K562 (cell line): ENCODE measurements around the gene CFAP70. TPM values are rescaled to one million over a fixed set of nuclear protein-coding genes. Genes with fewer than 3 reads are reported as not detected.
A peak's percentile ranks its signal among the peaks of the same experiment; 100 is the strongest.

ENCODE experiments used
- ATAC-seq: fragments of 200-7000 bp; cut with Tn5 transposase; 3 replicates; pipeline ENCODE4 v1.9.1; 2020; ENCODE audit warnings: moderate library complexity
- BruUV-seq: library from RNA; stranded (reverse); fragments of 400-500 nt; replicated peaks from 2 replicates; lab custom pipeline; 2021; lab: Mats Ljungman, UMichigan
- CTCF ChIA-PET: fragments of 300-600 bp; formaldehyde crosslinking; extraction: SDS; loops from one replicate; lab custom pipeline; 2021; ENCODE audit warnings: low intra/inter-chr PET ratio; lab: Yijun Ruan, JAX
- POLR2A ChIA-PET: fragments of 300-600, 350-650 bp; sonication (Branson Sonifier 250); formaldehyde crosslinking; extraction: SDS; loops from one replicate; lab custom pipeline; 2021; ENCODE audit warnings: antibody characterized with exemption, inconsistent platforms; lab: Yijun Ruan, JAX
- DNase-seq, 4 experiments: peaks; one replicate each; pipeline versions ENCODE4 v3.0.0 to v3.0.0-alpha.2; 2011 to 2018; ENCODE audit warnings: low spot score in 3 of 4, mixed read lengths in 3 of 4; ENCODE audit errors: extremely low read depth in 1 of 4
- FAIRE-seq: peaks from 2 replicates; lab custom pipeline; 2011; peaks lifted over from hg19 to GRCh38; lab: Jason Lieb, UNC
- H2AFZ ChIP-seq: 2 replicates; pipeline ENCODE4 v1.6.0; 2011; ENCODE audit warnings: low read depth, low read length, control low read depth, inconsistent platforms
- H3K27ac ChIP-seq: fragments of 200-600 bp; 3 replicates; pipeline ENCODE4 v1.8.0; 2011; ENCODE audit warnings: low read depth, mild to moderate bottlenecking, control low read depth, inconsistent platforms, low read length, moderate library complexity, mixed read lengths; ENCODE audit errors: extremely low read depth
- H3K27me3 ChIP-seq, 2 experiments: fragments of 300-600 bp in 1 of 2; 2 replicates in 1 of 2; 3 replicates in 1 of 2; pipeline versions ENCODE4 v1.6.0 to v1.8.0; 2011; ENCODE audit warnings: inconsistent platforms in 2 of 2, low read length in 2 of 2, mild to moderate bottlenecking in 1 of 2, mixed read lengths in 1 of 2, moderate library complexity in 1 of 2; ENCODE audit not compliant: control insufficient read depth in 2 of 2, insufficient read depth in 2 of 2
- H3K36me3 ChIP-seq: fragments of 300-600 bp; 3 replicates; pipeline ENCODE4 v1.8.0; 2011; ENCODE audit warnings: mild to moderate bottlenecking, low read length, inconsistent platforms; ENCODE audit not compliant: control insufficient read depth, insufficient read depth
- H3K4me1 ChIP-seq, 2 experiments: fragments of 200-600 bp in 1 of 2; replicated peaks in 1 of 2; 2 replicates in 1 of 2; 3 replicates in 1 of 2; pipeline versions ENCODE4 v1.5.1 to v1.8.0; 2011; ENCODE audit warnings: inconsistent platforms in 2 of 2, low read length in 2 of 2, mild to moderate bottlenecking in 1 of 2, mixed read lengths in 1 of 2, moderate library complexity in 1 of 2; ENCODE audit not compliant: control insufficient read depth in 2 of 2, insufficient read depth in 2 of 2
- H3K4me2 ChIP-seq: 2 replicates; pipeline ENCODE4 v1.6.1; 2011; ENCODE audit warnings: low read length, control low read depth, inconsistent platforms, mixed read lengths; ENCODE audit not compliant: insufficient read depth
- H3K4me3 ChIP-seq: fragments of 200-600 bp; sonication (generic), shearing (Covaris generic); 2 replicates; pipeline ENCODE4 v1.5.1; 2016; ENCODE audit warnings: control low read depth, inconsistent platforms
- H3K79me2 ChIP-seq: fragments of 200-600 bp; 3 replicates; pipeline ENCODE4 v1.8.0; 2011; ENCODE audit warnings: low read length, inconsistent platforms; ENCODE audit not compliant: control insufficient read depth, insufficient read depth
- H3K9ac ChIP-seq, 2 experiments: 2 replicates each; pipeline versions ENCODE4 v1.6.0 to v1.6.1; 2011; ENCODE audit warnings: low read depth in 2 of 2, low read length in 2 of 2, control low read depth in 1 of 2, inconsistent platforms in 1 of 2, mild to moderate bottlenecking in 1 of 2, mixed read lengths in 1 of 2; ENCODE audit not compliant: insufficient read depth in 1 of 2
- H3K9me1 ChIP-seq: one replicate; pipeline ENCODE4 v1.6.0; 2011; ENCODE audit warnings: inconsistent platforms, mild to moderate bottlenecking, low read length, moderate library complexity; ENCODE audit not compliant: control insufficient read depth, insufficient read depth
- H3K9me3 ChIP-seq: replicated peaks from 2 replicates; pipeline ENCODE4 v1.5.1; 2011; ENCODE audit warnings: low read depth, low read length, inconsistent platforms; ENCODE audit not compliant: control insufficient read depth, insufficient read depth
- H4K20me1 ChIP-seq: replicated peaks from 2 replicates; pipeline ENCODE4 v1.6.1; 2011; ENCODE audit warnings: low read length, inconsistent platforms, mixed read lengths; ENCODE audit not compliant: control insufficient read depth, insufficient read depth
- BACH1 ChIP-seq: fragments of 200-800 bp; sonication (Bioruptor generic); IDR thresholded peaks from 2 replicates; pipeline ENCODE4 v1.6.1; 2016; ENCODE audit warnings: missing genetic modification characterization, missing compliant biosample characterization
- CBFA2T2 ChIP-seq: fragments of 450-650 bp; conservative IDR thresholded peaks from 2 replicates; pipeline ENCODE4 v1.6.1; 2017; ENCODE audit warnings: mild to moderate bottlenecking
- COPS2 ChIP-seq: fragments of 450-650 bp; conservative IDR thresholded peaks from 2 replicates; pipeline ENCODE4 v1.6.1; 2016; ENCODE audit warnings: mild to moderate bottlenecking, moderate library complexity
- DDX20 ChIP-seq: fragments of 450-650 bp; IDR thresholded peaks from 2 replicates; pipeline ENCODE4 v1.6.1; 2016; ENCODE audit warnings: missing genetic modification characterization, low read depth, mild to moderate bottlenecking, missing compliant biosample characterization, moderate library complexity
- HMG20B ChIP-seq: fragments of 250-450 bp; sonication (Bioruptor Pico); IDR thresholded peaks from 2 replicates; pipeline ENCODE4 v1.5.0; 2021; ENCODE audit warnings: mild to moderate bottlenecking
- MEIS2 ChIP-seq: fragments of 450-650 bp; IDR thresholded peaks from 2 replicates; pipeline ENCODE4 v1.6.1; 2014; ENCODE audit warnings: mild to moderate bottlenecking; ENCODE audit not compliant: partially characterized antibody
- NR2C1 ChIP-seq, 2 experiments: fragments of 450-650 bp; IDR thresholded peaks; 2 replicates each; pipeline ENCODE4 v1.6.1; 2017; ENCODE audit warnings: mild to moderate bottlenecking in 2 of 2, antibody characterized with exemption in 1 of 2, inconsistent platforms in 1 of 2, missing compliant biosample characterization in 1 of 2, missing genetic modification characterization in 1 of 2
- PCBP2 ChIP-seq: fragments of 200-400 bp; formaldehyde crosslinking; IDR thresholded peaks from 2 replicates; pipeline ENCODE4 v1.6.1; 2018; ENCODE audit warnings: low read length, low read depth, mild to moderate bottlenecking, moderate library complexity; ENCODE audit not compliant: poor library complexity, severe bottlenecking
- RBM25 ChIP-seq: fragments of 200-400 bp; formaldehyde crosslinking; IDR thresholded peaks from 2 replicates; pipeline ENCODE4 v1.6.1; 2018; ENCODE audit warnings: low read length, low read depth, moderate library complexity; ENCODE audit not compliant: severe bottlenecking
- TSHZ1 ChIP-seq: fragments of 250-450 bp; sonication (Bioruptor Pico); IDR thresholded peaks from 2 replicates; pipeline ENCODE4 v1.4.0; 2020; ENCODE audit warnings: mild to moderate bottlenecking, moderate library complexity
- ZBTB1 ChIP-seq: sonication (generic); formaldehyde crosslinking; IDR thresholded peaks from 2 replicates; pipeline ENCODE4 v1.8.1; 2023; ENCODE audit warnings: missing genetic modification reagents, low read depth, mild to moderate bottlenecking, borderline replicate concordance
- ZC3H8 ChIP-seq: fragments of 450-650 bp; IDR thresholded peaks from 2 replicates; pipeline ENCODE4 v1.6.1; 2017
- ZNF311 ChIP-seq: fragments of 250-450 bp; sonication (Bioruptor Pico); IDR thresholded peaks from 2 replicates; pipeline ENCODE4 v1.4.0; 2020; ENCODE audit warnings: mild to moderate bottlenecking, moderate library complexity
- WGBS: fragments of 100-300 bp; shearing (Covaris generic); methylation state at CpG from one replicate; pipeline ENCODE4 v1.1.6; 2016; ENCODE audit warnings: low coverage, mixed read lengths; ENCODE audit not compliant: insufficient coverage; ENCODE audit errors: missing lambda C conversion rate; 5-methylcytosine and 5-hydroxymethylcytosine counted together
- in situ Hi-C: fragments of 300-500 bp; cut with MboI; formaldehyde crosslinking; loops from 4 replicates; pipeline ENCODE4 v1.15.0; 2018; ENCODE audit warnings: inconsistent platforms, mixed read lengths
- intact Hi-C: fragments of 100-400 bp; cut with micrococcal nuclease; formaldehyde crosslinking; loops from 2 replicates; pipeline ENCODE4 v1.14.2; 2022
- polyA plus RNA-seq, 8 experiments: library from polyadenylated mRNA; depleted of rRNA in 4 of 8; stranded (reverse) in 5 of 8; unstranded in 3 of 8; fragments of >200 nt; fragmentation: Nextera tagmentation in 2 of 8; fragmentation: Illumina TruSeq in 1 of 8; extraction: Ambion mirVana in 2 of 8; extraction: Trizol in 1 of 8; gene quantifications; 2 replicates each; pipeline versions ENCODE4 v1.2.1 to v1.2.3, GENCODE V29; 2011 to 2014; ENCODE audit warnings: inconsistent platforms in 1 of 8, missing spikeins in 1 of 8
- total RNA-seq, 7 experiments: library from RNA; depleted of rRNA in 6 of 7; stranded (reverse); fragments of >200 nt in 6 of 7; fragmentation: Illumina TruSeq in 2 of 7; extraction: Trizol in 2 of 7; gene quantifications; 2 replicates each; pipeline versions ENCODE4 v1.2.1 to v1.2.3, GENCODE V29; 2011 to 2021; ENCODE audit warnings: low replicate concordance in 1 of 7
- TF ChIP-seq, protein P1 (sequence below): IDR thresholded peaks from 2 replicates; pipeline ENCODE4 v1.6.1; 2011; ENCODE audit warnings: borderline replicate concordance, low read depth, mild to moderate bottlenecking, moderate library complexity, low read length; ENCODE audit not compliant: insufficient read depth, poor library complexity, severe bottlenecking

The CFAP70 gene
- total and polyA plus RNA-seq, 9 of the 15 experiments (the other 6 are each of a cell fraction or from before 2014, with no cell fraction given), result 0.27 to 1.6 (median 0.86) TPM

DNA sequence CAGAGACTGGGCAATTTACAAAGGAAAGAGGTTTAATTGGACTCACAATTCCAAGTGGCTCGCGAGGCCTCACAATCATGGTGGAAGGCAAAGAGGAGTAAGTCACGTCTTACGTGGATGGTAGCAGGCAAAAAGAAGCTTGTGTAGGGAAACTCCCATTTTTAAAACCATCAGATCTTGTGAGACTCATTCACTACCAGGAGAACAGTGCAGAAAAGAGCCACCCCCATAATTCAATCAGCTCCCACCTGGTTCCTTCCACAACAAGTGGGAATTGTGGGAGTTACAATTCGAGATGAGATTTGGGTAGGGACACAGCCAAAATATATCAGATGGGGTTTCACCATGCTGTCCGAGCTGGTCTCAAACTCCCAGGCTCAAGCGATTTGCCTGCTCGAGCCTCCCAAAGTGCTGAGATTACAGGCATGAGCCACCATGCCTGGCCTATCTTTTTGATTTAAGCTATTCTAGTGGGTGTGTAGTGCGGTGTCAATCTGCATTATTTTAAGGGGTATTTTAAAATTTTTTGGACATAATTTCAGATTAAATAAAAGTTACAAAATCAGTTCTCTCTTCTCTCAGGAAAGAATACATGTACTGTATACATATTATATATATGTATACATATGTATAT is 97.2 kb downstream of the CFAP70 start:
- no peaks in the 10 kb centered on the region for H4K20me1 ChIP-seq
- H3K4me1 ChIP-seq, result peaks cover 0 to 7% of the 10 kb centered on the region in 2 experiments; a peak in 2 of 5 replicates
- BruUV-seq, result no TSS peak
- no peaks in the 10 kb centered on the region for H3K36me3 ChIP-seq
- intact Hi-C loops, result no loop called here
- H3K9me1 ChIP-seq, result no peaks in the 10 kb centered on the region
- H3K9ac ChIP-seq, result no peak overlapping the region
- DNase-seq, result no peak
- POLR2A ChIA-PET, result interaction anchor here (0.8 to 4.1 kb wide), 2 partner anchors 9 to 14 kb away, joined by 3 to 26 read pairs; partner anchors contain the start of genes DNAJC9 and MRPS16
- H2AFZ ChIP-seq, result no peak overlapping the region
- H3K79me2 ChIP-seq, result no peaks in the 10 kb centered on the region
- H3K27me3 ChIP-seq, result no peaks in the 10 kb centered on the region
- no peak for FAIRE-seq
- ATAC-seq, result no peak
- H3K4me2 ChIP-seq, result no peak overlapping the region
- CTCF ChIA-PET, result no interaction called here
- no peak overlapping the region for H3K4me3 ChIP-seq
- H3K9me3 ChIP-seq, result peaks cover 10% of the 10 kb centered on the region; the same call in 1 of the 2 replicates
- H3K27ac ChIP-seq, result peak overlapping the region; percentile 59; the same call in 2 of the 3 replicates
- in situ Hi-C loops, result no loop called here
- WGBS, result 84% methylated on average over 9 of the region's 9 CpGs
- no peak for TF ChIP-seq BACH1
- no peak for TF ChIP-seq HMG20B (CRISPR knock-in tag)
- TF ChIP-seq TSHZ1, result no peak
- TF ChIP-seq ZBTB1, result no peak
- TF ChIP-seq DDX20 (tag), result peak; percentile 60
- TF ChIP-seq ZC3H8, result no peak
- TF ChIP-seq ZNF311 (CRISPR knock-in tag), result 0 out of 2 replicates have a peak, but pooled peaks have one; percentile 62
- TF ChIP-seq, protein P1, sequence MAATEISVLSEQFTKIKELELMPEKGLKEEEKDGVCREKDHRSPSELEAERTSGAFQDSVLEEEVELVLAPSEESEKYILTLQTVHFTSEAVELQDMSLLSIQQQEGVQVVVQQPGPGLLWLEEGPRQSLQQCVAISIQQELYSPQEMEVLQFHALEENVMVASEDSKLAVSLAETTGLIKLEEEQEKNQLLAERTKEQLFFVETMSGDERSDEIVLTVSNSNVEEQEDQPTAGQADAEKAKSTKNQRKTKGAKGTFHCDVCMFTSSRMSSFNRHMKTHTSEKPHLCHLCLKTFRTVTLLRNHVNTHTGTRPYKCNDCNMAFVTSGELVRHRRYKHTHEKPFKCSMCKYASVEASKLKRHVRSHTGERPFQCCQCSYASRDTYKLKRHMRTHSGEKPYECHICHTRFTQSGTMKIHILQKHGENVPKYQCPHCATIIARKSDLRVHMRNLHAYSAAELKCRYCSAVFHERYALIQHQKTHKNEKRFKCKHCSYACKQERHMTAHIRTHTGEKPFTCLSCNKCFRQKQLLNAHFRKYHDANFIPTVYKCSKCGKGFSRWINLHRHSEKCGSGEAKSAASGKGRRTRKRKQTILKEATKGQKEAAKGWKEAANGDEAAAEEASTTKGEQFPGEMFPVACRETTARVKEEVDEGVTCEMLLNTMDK, result no peak
- TF ChIP-seq RBM25, result no peak
- TF ChIP-seq PCBP2, result no peak
- TF ChIP-seq MEIS2, result no peak
- no peak for TF ChIP-seq COPS2
- no peak for TF ChIP-seq CBFA2T2
- TF ChIP-seq NR2C1 (IDR thresholded peaks at IDR 0.05), result no peak
- peak; percentile 50; the same call in 1 of the 2 replicates for TF ChIP-seq NR2C1 (tag; IDR thresholded peaks at IDR 0.05)
